Smooth muscle cell (in vitro differentiated cells): ENCODE measurements around the gene HACD2. TPM values are rescaled to one million over a fixed set of nuclear protein-coding genes. Genes with fewer than 3 reads are reported as not detected.

Experiments used
- DNase-seq: peaks from one replicate; lab custom pipeline; 2025; ENCODE audit not compliant: unreplicated experiment; lab: John Stamatoyannopoulos, UW
- H2AFZ ChIP-seq: fragments of 200-600 bp; sonication (generic); 2 replicates; pipeline ENCODE4 v1.6.0; 2016; ENCODE audit warnings: antibody characterized with exemption, low read depth, mild to moderate bottlenecking
- H3F3A ChIP-seq: fragments of 200-600 bp; sonication (generic); 2 replicates; pipeline ENCODE4 v1.6.0; 2017; ENCODE audit warnings: antibody characterized with exemption, low read depth
- H3K27ac ChIP-seq: fragments of 200-600 bp; sonication (generic); 2 replicates; pipeline ENCODE4 v1.5.1; 2016; ENCODE audit warnings: low read depth, mild to moderate bottlenecking
- H3K27me3 ChIP-seq: fragments of 200-600 bp; sonication (generic); 2 replicates; pipeline ENCODE4 v1.6.1; 2016; ENCODE audit warnings: low read depth, mild to moderate bottlenecking
- H3K36me3 ChIP-seq: fragments of 200-600 bp; sonication (generic); 2 replicates; pipeline ENCODE4 v1.5.1; 2016; ENCODE audit warnings: low read depth
- H3K4me1 ChIP-seq: fragments of 200-600 bp; sonication (generic); 2 replicates; pipeline ENCODE4 v1.5.1; 2016; ENCODE audit warnings: low read depth
- H3K4me2 ChIP-seq: fragments of 200-600 bp; sonication (generic); 2 replicates; pipeline ENCODE4 v1.6.0; 2016; ENCODE audit warnings: mild to moderate bottlenecking
- H3K4me3 ChIP-seq: fragments of 200-600 bp; sonication (generic); 2 replicates; pipeline ENCODE4 v1.5.1; 2016; ENCODE audit warnings: mild to moderate bottlenecking
- H3K79me2 ChIP-seq: fragments of 200-600 bp; sonication (generic); 2 replicates; pipeline ENCODE4 v1.6.0; 2016; ENCODE audit warnings: low read depth, mild to moderate bottlenecking
- H3K9ac ChIP-seq: fragments of 200-600 bp; sonication (generic); 2 replicates; pipeline ENCODE4 v1.6.0; 2016; ENCODE audit warnings: low read depth
- H3K9me3 ChIP-seq: fragments of 200-600 bp; sonication (generic); replicated peaks from 2 replicates; pipeline ENCODE4 v1.5.1; 2016; ENCODE audit warnings: low read depth
- H4K20me1 ChIP-seq: fragments of 200-600 bp; sonication (generic); 2 replicates; pipeline ENCODE4 v1.6.0; 2016; ENCODE audit warnings: low read depth
- WGBS: methylation state at CpG from one replicate; pipeline ENCODE4 v1.1.7; 2016; ENCODE audit warnings: low lambda C conversion rate; 5-methylcytosine and 5-hydroxymethylcytosine counted together
- polyA plus RNA-seq: library from polyadenylated mRNA; unstranded; fragments of >200 nt; fragmentation: Nextera tagmentation; extraction: Ambion mirVana; gene quantifications from 2 replicates; pipeline ENCODE4 v1.2.1, GENCODE V29; 2016
- total RNA-seq: library from RNA; depleted of rRNA; stranded (reverse); fragments of >200 nt; gene quantifications from 2 replicates; pipeline ENCODE4 v1.2.3, GENCODE V29; 2014
- TF ChIP-seq, protein P1 (sequence below): fragments of 200-600 bp; sonication (generic); IDR thresholded peaks from 2 replicates; pipeline ENCODE4 v1.5.1; 2017; ENCODE audit warnings: borderline replicate concordance, mild to moderate bottlenecking, antibody characterized with exemption; ENCODE audit not compliant: insufficient read depth, poor library complexity, severe bottlenecking

Gene HACD2
- total and polyA plus RNA-seq, 2 experiments from 2014 or later = 9.5 to 28.3 TPM

- Histone ChIP-seq H3K27ac (no peak overlapping the region), H3K4me1 (no peaks in the 10 kb centered on the region), H3K27me3 (no peaks in the 10 kb centered on the region), H2AFZ (no peak overlapping the region), H3K79me2 (no peaks in the 10 kb centered on the region), H3K4me2 (no peak overlapping the region), H3K9me3 (no peaks in the 10 kb centered on the region), H3K4me3 (no peak overlapping the region), H4K20me1 (no peaks in the 10 kb centered on the region), H3F3A (no peaks in the 10 kb centered on the region), H3K36me3 (no peaks in the 10 kb centered on the region), H3K9ac (no peak overlapping the region)
- TF ChIP-seq, protein P1, sequence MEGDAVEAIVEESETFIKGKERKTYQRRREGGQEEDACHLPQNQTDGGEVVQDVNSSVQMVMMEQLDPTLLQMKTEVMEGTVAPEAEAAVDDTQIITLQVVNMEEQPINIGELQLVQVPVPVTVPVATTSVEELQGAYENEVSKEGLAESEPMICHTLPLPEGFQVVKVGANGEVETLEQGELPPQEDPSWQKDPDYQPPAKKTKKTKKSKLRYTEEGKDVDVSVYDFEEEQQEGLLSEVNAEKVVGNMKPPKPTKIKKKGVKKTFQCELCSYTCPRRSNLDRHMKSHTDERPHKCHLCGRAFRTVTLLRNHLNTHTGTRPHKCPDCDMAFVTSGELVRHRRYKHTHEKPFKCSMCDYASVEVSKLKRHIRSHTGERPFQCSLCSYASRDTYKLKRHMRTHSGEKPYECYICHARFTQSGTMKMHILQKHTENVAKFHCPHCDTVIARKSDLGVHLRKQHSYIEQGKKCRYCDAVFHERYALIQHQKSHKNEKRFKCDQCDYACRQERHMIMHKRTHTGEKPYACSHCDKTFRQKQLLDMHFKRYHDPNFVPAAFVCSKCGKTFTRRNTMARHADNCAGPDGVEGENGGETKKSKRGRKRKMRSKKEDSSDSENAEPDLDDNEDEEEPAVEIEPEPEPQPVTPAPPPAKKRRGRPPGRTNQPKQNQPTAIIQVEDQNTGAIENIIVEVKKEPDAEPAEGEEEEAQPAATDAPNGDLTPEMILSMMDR = no peak
- no peak for DNase-seq
- 100% methylated on average over 4 of the region's 4 CpGs for WGBS
Measured at GRCh38 chr3:123518892-123519485, 65.9 kb downstream of the HACD2 start.

DNA sequence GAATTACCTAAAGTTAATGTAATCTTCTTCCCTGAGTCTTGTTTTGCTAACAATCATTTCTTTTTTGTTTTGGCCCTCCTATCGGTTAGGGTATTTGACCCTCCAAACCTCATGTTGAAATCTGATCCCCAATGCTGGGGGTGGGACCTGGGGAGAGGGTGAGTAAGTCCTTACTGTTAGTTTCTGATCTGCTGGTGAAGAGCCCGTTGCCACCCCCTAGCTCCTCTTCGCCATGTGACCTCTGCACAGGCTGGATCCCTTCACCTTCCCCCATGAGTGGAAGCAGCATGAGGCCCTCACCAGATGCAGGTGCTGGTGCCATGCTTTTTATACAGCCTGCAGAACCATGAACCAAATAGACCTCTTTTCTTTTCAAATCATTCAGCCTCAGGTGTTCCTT lies 73.1 kb downstream of the HACD2 start:
- no peaks in the 10 kb centered on the region for H3K36me3 ChIP-seq
- no peak overlapping the region for H3K4me2 ChIP-seq
- no peaks in the 10 kb centered on the region for H4K20me1 ChIP-seq
- 87% methylated on average over 3 of the region's 3 CpGs for WGBS
- H3K9me3 ChIP-seq = no peaks in the 10 kb centered on the region
- no peak overlapping the region for H3K27ac ChIP-seq
- no peaks in the 10 kb centered on the region for H3F3A ChIP-seq
- H2AFZ ChIP-seq = no peak overlapping the region
- no peaks in the 10 kb centered on the region for H3K4me1 ChIP-seq
- DNase-seq = no peak
- no peak overlapping the region for H3K4me3 ChIP-seq
- no peaks in the 10 kb centered on the region for H3K27me3 ChIP-seq
- H3K79me2 ChIP-seq = no peaks in the 10 kb centered on the region
- no peak overlapping the region for H3K9ac ChIP-seq
- TF ChIP-seq, protein P1 = no peak

- H3K79me2 ChIP-seq = no peaks in the 10 kb centered on the region
- H3K27ac ChIP-seq = no peak overlapping the region
- H3K27me3 ChIP-seq = no peaks in the 10 kb centered on the region
- H3K4me1 ChIP-seq = no peaks in the 10 kb centered on the region
- DNase-seq = no peak
- H3K4me3 ChIP-seq = no peak overlapping the region
- H3K4me2 ChIP-seq = no peak overlapping the region
- H3K9ac ChIP-seq = no peak overlapping the region
- no peaks in the 10 kb centered on the region for H4K20me1 ChIP-seq
- H3K9me3 ChIP-seq = no peaks in the 10 kb centered on the region
- H3F3A ChIP-seq = no peaks in the 10 kb centered on the region
- H2AFZ ChIP-seq = no peak overlapping the region
- H3K36me3 ChIP-seq = no peaks in the 10 kb centered on the region
- TF ChIP-seq, protein P1 = no peak
Measured at GRCh38 chr3:123511084-123511483, 73.8 kb downstream of the HACD2 start.

GRCh38 chr3:123508178-123508577 lies 76.7 kb downstream of the HACD2 start:
- Histone ChIP-seq H2AFZ (no peak overlapping the region), H4K20me1 (peaks cover 5% of the 10 kb centered on the region), H3F3A (no peaks in the 10 kb centered on the region), H3K79me2 (no peaks in the 10 kb centered on the region), H3K9ac (no peak overlapping the region), H3K9me3 (no peaks in the 10 kb centered on the region), H3K4me3 (no peak overlapping the region), H3K27me3 (no peaks in the 10 kb centered on the region), H3K4me1 (no peaks in the 10 kb centered on the region), H3K36me3 (no peaks in the 10 kb centered on the region), H3K4me2 (no peak overlapping the region), H3K27ac (no peak overlapping the region)
- WGBS = 89% methylated on average over 6 of the region's 6 CpGs
- TF ChIP-seq, protein P1 = no peak
- DNase-seq = no peak
